Memory B cell (primary cell): ENCODE measurements around the gene C1orf141.
A peak's percentile ranks its signal among the peaks of the same experiment; 100 is the strongest.

Source experiments
- ATAC-seq: fragments of 150-1000 bp; cut with Tn5 transposase; 2 replicates; pipeline ENCODE4 v1.10.0; 2021; ENCODE audit warnings: low read depth, mild to moderate bottlenecking, moderate library complexity
- DNase-seq, 2 donors: peaks; one replicate each; pipeline ENCODE4 v3.0.0; 2022; ENCODE audit warnings: low spot score in 2 of 2
- H3K27ac Mint-ChIP-seq: one replicate; pipeline ENCODE4 v1.8.0; 2022; ENCODE audit warnings: mild to moderate bottlenecking, moderate library complexity, mixed read lengths
- H3K27me3 Mint-ChIP-seq: one replicate; pipeline ENCODE4 v1.8.0; 2022; ENCODE audit warnings: mixed read lengths
- H3K36me3 Mint-ChIP-seq: one replicate; pipeline ENCODE4 v1.8.0; 2022; ENCODE audit warnings: mild to moderate bottlenecking, mixed read lengths
- H3K4me1 Mint-ChIP-seq: one replicate; pipeline ENCODE4 v1.8.0; 2022; ENCODE audit warnings: mixed read lengths
- H3K4me3 Mint-ChIP-seq: one replicate; pipeline ENCODE4 v1.8.0; 2022; ENCODE audit warnings: mild to moderate bottlenecking, moderate library complexity, mixed read lengths
- H3K9me3 Mint-ChIP-seq: one replicate; pipeline ENCODE4 v1.8.0; 2022; ENCODE audit warnings: mixed read lengths

C1orf141 gene

DNA sequence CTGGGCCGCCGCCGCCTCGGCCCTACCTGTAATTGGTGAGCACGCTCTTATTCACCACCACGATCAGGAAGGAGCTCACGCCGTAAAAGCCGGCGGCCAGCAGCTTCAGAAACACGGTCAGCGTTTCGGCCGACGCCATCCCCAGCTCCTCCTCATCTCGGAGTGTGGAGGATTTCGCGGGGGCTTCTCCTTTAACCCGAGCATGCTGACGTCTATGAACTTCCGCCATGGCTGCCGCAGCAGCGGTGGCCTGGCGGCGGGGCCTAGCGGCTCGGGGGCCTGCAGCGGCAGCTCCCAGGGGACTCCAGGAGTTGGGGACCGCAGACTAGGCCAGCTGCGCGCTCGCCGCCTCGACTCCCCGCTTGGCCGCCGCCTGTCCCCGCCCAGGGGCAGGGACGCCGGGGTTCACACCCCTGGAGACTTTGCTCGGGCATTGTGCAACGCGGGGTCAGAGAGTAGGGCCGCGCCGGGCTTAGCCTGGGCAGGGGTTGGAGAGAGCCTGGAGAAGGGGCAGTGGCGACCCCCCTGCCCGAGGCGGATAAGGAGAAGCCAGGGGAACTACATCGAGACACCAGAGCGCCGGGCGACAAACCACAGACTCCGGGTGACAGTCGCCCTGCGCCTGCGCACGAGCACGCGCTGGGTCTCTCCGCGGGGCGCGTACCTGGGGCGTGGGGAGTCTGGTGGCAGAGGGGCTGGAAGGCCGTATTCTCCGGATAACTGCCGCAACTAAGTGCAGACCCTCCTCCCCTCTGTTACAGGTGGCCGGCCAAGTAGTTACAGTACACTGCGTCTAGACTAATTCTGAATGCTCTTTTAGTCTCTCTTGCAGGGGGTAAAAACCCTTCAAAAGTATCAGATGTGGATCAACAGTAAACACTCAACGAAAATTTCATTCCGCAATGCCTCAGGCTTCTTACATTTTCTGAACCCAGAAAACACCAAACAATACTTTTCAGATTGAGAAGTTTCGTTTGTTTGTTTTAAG lies 80.7 kb downstream of the C1orf141 start, which contains the start of gene SLC35D1:
Gene SLC35D1, minus strand, starts transcription at position 364 of the 988 bp plus-strand sequence. Its CDS starts 135 bp downstream, at position 229.
- H3K9me3 Mint-ChIP-seq: no peaks in the 10 kb centered on the region
- ATAC-seq: peak; percentile 86
- H3K4me3 Mint-ChIP-seq: peak within 1 kb of the TSS; percentile 96
- peak within 1 kb of the TSS; percentile 94 for H3K27ac Mint-ChIP-seq
- peaks cover 4% of the 10 kb centered on the region for H3K36me3 Mint-ChIP-seq
- H3K4me1 Mint-ChIP-seq: peaks cover 10% of the 10 kb centered on the region
- peak; percentile 75 to 89 for DNase-seq
- H3K27me3 Mint-ChIP-seq: no peaks in the 10 kb centered on the region

DNA sequence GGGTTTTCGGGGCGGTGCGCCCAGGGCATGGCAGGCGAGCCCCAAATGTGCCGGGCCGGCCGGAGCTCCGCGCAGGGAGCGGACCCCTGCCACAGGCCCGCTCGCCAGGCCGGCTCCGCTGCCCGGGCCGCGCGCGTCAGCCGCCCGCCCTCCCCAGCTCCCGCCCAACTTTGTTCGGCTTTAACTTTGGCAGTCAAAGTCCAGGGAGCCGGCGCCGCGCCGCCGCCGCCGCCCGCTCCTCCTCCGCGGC lies 81.3 kb downstream of the C1orf141 start:
- DNase-seq: peak; percentile 34 to 54
- H3K4me1 Mint-ChIP-seq: peaks cover 10% of the 10 kb centered on the region
- H3K27me3 Mint-ChIP-seq: no peaks in the 10 kb centered on the region
- H3K9me3 Mint-ChIP-seq: no peaks in the 10 kb centered on the region
- H3K36me3 Mint-ChIP-seq: peaks cover 4% of the 10 kb centered on the region
- H3K27ac Mint-ChIP-seq: peak overlapping the region; percentile 94
- peak overlapping the region; percentile 96 for H3K4me3 Mint-ChIP-seq
- peak; percentile 37 for ATAC-seq

DNA sequence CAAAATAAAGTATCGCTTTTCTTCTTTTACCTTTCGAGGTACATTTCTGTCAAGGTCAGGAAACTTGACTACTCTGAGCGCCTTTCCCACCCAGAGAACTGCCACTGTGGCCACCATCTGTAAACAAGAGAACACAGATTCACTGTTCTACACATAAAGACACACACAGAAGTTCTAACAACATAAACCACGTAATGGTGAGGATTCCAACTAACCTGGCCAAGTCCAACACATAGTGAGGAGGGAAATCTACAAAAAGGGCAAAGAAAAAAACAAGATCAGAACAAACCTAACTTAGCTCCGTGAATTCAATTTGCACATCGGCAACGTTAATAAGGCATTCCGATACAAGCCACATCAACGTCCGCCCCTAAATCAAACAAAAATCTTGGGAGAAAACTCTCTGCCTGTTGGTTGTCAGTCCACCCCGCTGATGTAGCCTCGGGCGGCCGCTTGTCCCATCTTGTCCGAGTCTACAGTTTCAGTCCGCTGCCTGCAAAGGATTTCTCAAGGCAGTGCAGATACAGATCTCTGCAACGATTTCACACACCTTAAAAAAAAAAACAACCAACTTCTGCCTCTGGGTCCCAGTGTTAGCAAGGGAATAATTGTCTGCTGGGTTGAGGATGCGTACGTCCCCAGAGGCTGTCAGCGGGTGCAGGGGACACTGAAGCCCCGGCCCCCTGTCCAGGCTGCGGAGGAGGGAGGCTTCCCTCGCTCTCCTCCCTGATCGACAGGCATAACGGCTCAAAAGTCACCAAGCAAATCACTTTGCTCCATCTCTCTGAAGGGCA lies 81.8 kb downstream of the C1orf141 start:
- peak overlapping the region; percentile 84 for H3K4me3 Mint-ChIP-seq
- peaks cover 4% of the 10 kb centered on the region for H3K36me3 Mint-ChIP-seq
- peak overlapping the region; percentile 94 for H3K27ac Mint-ChIP-seq
- ATAC-seq (no peak), DNase-seq (no peak)
- H3K9me3 Mint-ChIP-seq: no peaks in the 10 kb centered on the region
- peaks cover 10% of the 10 kb centered on the region for H3K4me1 Mint-ChIP-seq
- no peaks in the 10 kb centered on the region for H3K27me3 Mint-ChIP-seq

DNA sequence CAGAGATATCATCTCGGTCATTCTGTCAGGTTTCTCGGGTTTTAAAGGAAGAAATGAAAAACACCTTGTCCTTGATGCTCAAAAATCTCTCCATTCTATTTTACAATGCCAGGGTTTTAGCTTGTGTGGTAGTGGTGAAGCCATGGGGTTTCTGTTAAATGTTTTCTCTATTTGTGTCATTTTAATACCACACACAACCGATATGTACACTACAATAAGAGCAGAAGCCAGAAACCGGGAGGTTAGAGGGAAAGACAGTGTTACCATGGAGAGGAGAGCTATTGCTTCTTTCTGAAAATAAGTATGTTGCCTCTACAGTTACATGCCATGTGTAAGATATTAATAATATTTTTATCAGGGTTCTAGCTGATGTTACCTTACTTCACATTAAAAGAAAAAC lies 83.6 kb downstream of the C1orf141 start:
- no peaks in the 10 kb centered on the region for H3K9me3 Mint-ChIP-seq
- H3K27ac Mint-ChIP-seq: peak overlapping the region; percentile 45
- H3K27me3 Mint-ChIP-seq: no peaks in the 10 kb centered on the region
- peaks cover 10% of the 10 kb centered on the region for H3K4me1 Mint-ChIP-seq
- no peak overlapping the region for H3K4me3 Mint-ChIP-seq
- H3K36me3 Mint-ChIP-seq: peaks cover 10% of the 10 kb centered on the region
- DNase-seq (no peak), ATAC-seq (no peak)

DNA sequence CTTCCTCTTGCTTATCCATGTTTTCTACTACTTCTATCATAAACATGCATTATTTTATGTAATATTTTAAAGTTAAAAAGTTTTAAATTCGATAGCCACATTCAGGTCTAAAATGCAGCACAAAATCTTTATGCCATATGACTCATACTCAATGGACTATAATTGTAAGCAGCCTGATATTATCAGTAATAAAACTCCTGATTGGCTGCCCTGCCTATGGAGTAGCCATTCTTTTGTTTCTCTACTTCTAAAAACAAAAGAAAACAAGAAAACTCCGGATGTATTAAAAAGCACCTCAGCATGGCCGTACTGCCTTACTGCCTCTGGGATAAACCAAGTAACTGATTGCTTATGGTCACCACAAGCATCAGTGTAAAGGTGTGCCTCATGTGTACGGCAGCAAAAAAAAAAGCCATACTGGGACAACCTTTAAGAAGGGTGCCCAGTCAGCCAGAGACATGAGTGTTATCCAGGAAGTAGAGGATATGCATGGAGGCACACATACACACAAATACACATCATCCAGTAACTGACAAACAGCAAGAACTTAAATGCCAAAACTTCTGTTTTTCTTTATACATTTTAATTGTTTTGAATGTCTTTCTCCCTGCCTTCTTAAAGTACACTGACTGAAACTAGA lies 90.0 kb downstream of the C1orf141 start:
- no peak for DNase-seq
- Mint-ChIP-seq H3K9me3 (no peaks in the 10 kb centered on the region), H3K4me3 (no peak overlapping the region), H3K4me1 (peaks cover 7% of the 10 kb centered on the region), H3K27me3 (no peaks in the 10 kb centered on the region), H3K27ac (no peak overlapping the region), H3K36me3 (peaks cover 32% of the 10 kb centered on the region)
- ATAC-seq: peak; percentile 31

DNA sequence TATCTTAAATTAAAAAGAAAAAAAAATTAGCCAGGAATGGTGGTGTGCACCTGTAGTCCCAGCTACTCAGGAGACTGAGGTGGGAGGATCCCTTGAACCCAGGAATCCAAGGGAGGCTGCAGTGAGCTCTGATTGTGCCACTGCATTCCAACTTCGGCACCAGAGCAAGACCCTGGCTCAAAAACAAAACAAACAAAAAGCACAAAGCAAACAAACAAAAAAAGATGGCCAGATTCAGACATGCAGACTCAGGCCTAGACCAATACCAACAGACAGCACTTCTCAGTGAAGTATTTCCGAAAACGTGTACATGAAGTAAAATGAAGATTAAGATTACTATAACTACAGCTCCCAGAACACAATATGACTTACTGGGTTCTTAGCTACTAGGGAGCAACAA lies 91.4 kb downstream of the C1orf141 start:
- Mint-ChIP-seq H3K27ac (no peak overlapping the region), H3K27me3 (no peaks in the 10 kb centered on the region), H3K36me3 (peaks cover 41% of the 10 kb centered on the region), H3K4me3 (no peak overlapping the region), H3K4me1 (peaks cover 7% of the 10 kb centered on the region), H3K9me3 (no peaks in the 10 kb centered on the region)
- DNase-seq (no peak), ATAC-seq (no peak)
